K562 (cell line): Measurements from ENCODE around the gene THSD8. TPM values are rescaled to one million over a fixed set of nuclear protein-coding genes. Genes with fewer than 3 reads are reported as not detected.
A peak's percentile ranks its signal among the peaks of the same experiment; 100 is the strongest.

Experiments used
- CCAR2 ChIP-seq: fragments of 200-400 bp; formaldehyde crosslinking; IDR thresholded peaks from 2 replicates; pipeline ENCODE4 v1.6.1; 2017; ENCODE audit warnings: mild to moderate bottlenecking, low read depth, low read length
- CHCHD3 ChIP-seq: fragments of 250-450 bp; sonication (Bioruptor Pico); IDR thresholded peaks from 2 replicates; pipeline ENCODE4 v2.1.2; 2022; ENCODE audit warnings: mild to moderate bottlenecking
- E2F6 ChIP-seq, 2 experiments: IDR thresholded peaks; 2 replicates each; pipeline ENCODE4 v1.6.1; 2011; ENCODE audit warnings: borderline replicate concordance in 1 of 2, control low read depth in 1 of 2, low read depth in 1 of 2, low read length in 1 of 2, mild to moderate bottlenecking in 1 of 2, mixed read lengths in 1 of 2, moderate library complexity in 1 of 2; ENCODE audit not compliant: insufficient read depth in 1 of 2, insufficient read length in 1 of 2, poor library complexity in 1 of 2, severe bottlenecking in 1 of 2; ENCODE audit errors: extremely low read depth in 1 of 2
- GABPB2 ChIP-seq: fragments of 250-450 bp; sonication (Bioruptor Pico); conservative IDR thresholded peaks from 2 replicates; pipeline ENCODE4 v1.5.1; 2021; ENCODE audit warnings: mild to moderate bottlenecking
- HNRNPK ChIP-seq: fragments of 200-400 bp; formaldehyde crosslinking; IDR thresholded peaks from one replicate; pipeline ENCODE4 v1.6.1; 2018; ENCODE audit warnings: mild to moderate bottlenecking, low read depth, low read length; ENCODE audit not compliant: poor library complexity, severe bottlenecking
- IRF2 ChIP-seq: sonication (generic); formaldehyde crosslinking; IDR thresholded peaks from 2 replicates; pipeline ENCODE4 v1.8.1; 2022; ENCODE audit warnings: mild to moderate bottlenecking, missing genetic modification reagents
- MIER1 ChIP-seq: fragments of 450-650 bp; IDR thresholded peaks from 2 replicates; pipeline ENCODE4 v1.6.1; 2016; ENCODE audit warnings: antibody characterized with exemption, mild to moderate bottlenecking, low read depth
- MXI1 ChIP-seq: IDR thresholded peaks from 2 replicates; pipeline ENCODE4 v1.6.1; 2011; ENCODE audit warnings: low read depth, mild to moderate bottlenecking, improper control_type of control experiment, low read length
- PCBP1 ChIP-seq: fragments of 200-400 bp; formaldehyde crosslinking; IDR thresholded peaks from 2 replicates; pipeline ENCODE4 v1.6.1; 2018; ENCODE audit warnings: mild to moderate bottlenecking, low read depth, low read length; ENCODE audit not compliant: poor library complexity, severe bottlenecking
- PKNOX1 ChIP-seq: fragments of 450-650 bp; IDR thresholded peaks from 2 replicates; pipeline ENCODE4 v1.6.1; 2016
- POLR3G ChIP-seq: IDR thresholded peaks from 2 replicates; pipeline ENCODE4 v1.6.1; 2011; ENCODE audit not compliant: insufficient read length, insufficient replicate concordance; ENCODE audit errors: extremely low read depth
- RBM34 ChIP-seq: fragments of 200-400 bp; formaldehyde crosslinking; IDR thresholded peaks from 2 replicates; pipeline ENCODE4 v1.6.1; 2018; ENCODE audit warnings: low read length, borderline replicate concordance; ENCODE audit not compliant: insufficient read depth
- SMARCB1 ChIP-seq: IDR thresholded peaks from 2 replicates; pipeline ENCODE4 v1.6.1; 2011; ENCODE audit warnings: improper control_type of control experiment, low read depth; ENCODE audit not compliant: insufficient read length
- SOX6 ChIP-seq: fragments of 450-650 bp; IDR thresholded peaks from 2 replicates; pipeline ENCODE4 v1.6.1; 2014; ENCODE audit warnings: mild to moderate bottlenecking
- ZNF175 ChIP-seq: fragments of 200-800 bp; sonication (Bioruptor generic); IDR thresholded peaks from 2 replicates; pipeline ENCODE4 v1.6.1; 2016; ENCODE audit warnings: low read depth, mild to moderate bottlenecking, missing genetic modification characterization, missing compliant biosample characterization
- ZNF24 ChIP-seq: fragments of 450-650 bp; IDR thresholded peaks from 2 replicates; pipeline ENCODE4 v1.6.1; 2016
- ZNF398 ChIP-seq: fragments of 250-450 bp; sonication (Bioruptor Pico); IDR thresholded peaks from 2 replicates; pipeline ENCODE4 v1.8.0; 2021; ENCODE audit warnings: moderate library complexity, mild to moderate bottlenecking, inconsistent platforms
- ZNF609 ChIP-seq: sonication (generic); formaldehyde crosslinking; IDR thresholded peaks from 2 replicates; pipeline ENCODE4 v1.8.1; 2023; ENCODE audit warnings: missing genetic modification reagents, mild to moderate bottlenecking, borderline replicate concordance
- polyA plus RNA-seq, 8 experiments: library from polyadenylated mRNA; depleted of rRNA in 4 of 8; stranded (reverse) in 5 of 8; unstranded in 3 of 8; fragments of >200 nt; fragmentation: Nextera tagmentation in 2 of 8; fragmentation: Illumina TruSeq in 1 of 8; extraction: Ambion mirVana in 2 of 8; extraction: Trizol in 1 of 8; gene quantifications; 2 replicates each; pipeline versions ENCODE4 v1.2.1 to v1.2.3, GENCODE V29; 2011 to 2014; ENCODE audit warnings: inconsistent platforms in 1 of 8, missing spikeins in 1 of 8
- total RNA-seq, 7 experiments: library from RNA; depleted of rRNA in 6 of 7; stranded (reverse); fragments of >200 nt in 6 of 7; fragmentation: Illumina TruSeq in 2 of 7; extraction: Trizol in 2 of 7; gene quantifications; 2 replicates each; pipeline versions ENCODE4 v1.2.1 to v1.2.3, GENCODE V29; 2011 to 2021; ENCODE audit warnings: low replicate concordance in 1 of 7

Gene THSD8
- total and polyA plus RNA-seq, 9 of the 15 experiments (the other 6 are each of a cell fraction or from before 2014, with no cell fraction given), result 8.4 to 42.4 (median 19.9) TPM; not detected in 2

GRCh38 chr19:12757544-12758274 is 44.2 kb upstream of the THSD8 start (continued):
- TF ChIP-seq E2F6 (IDR thresholded peaks at IDR 0.05; ENCODE audit: borderline replicate concordance in 1 of 2, extremely low read depth in 1 of 2, insufficient read depth in 1 of 2, insufficient read length in 1 of 2, low read depth in 1 of 2, low read length in 1 of 2, poor library complexity in 1 of 2, severe bottlenecking in 1 of 2), result peak; percentile 41 to 49
- no peak for TF ChIP-seq ZNF398 (CRISPR knock-in tag)
- no peak for TF ChIP-seq RBM34
- TF ChIP-seq MXI1, result no peak; the same call in 1 of the 2 replicates
- no peak for TF ChIP-seq MIER1
- TF ChIP-seq SOX6, result peak; percentile 20; the same call in 1 of the 2 replicates
- no peak for TF ChIP-seq ZNF24
- TF ChIP-seq IRF2 (CRISPR knock-in tag), result no peak
- no peak for TF ChIP-seq PKNOX1
- TF ChIP-seq PCBP1, result peak; percentile 45
- TF ChIP-seq POLR3G, result no peak
- no peak for TF ChIP-seq ZNF175 (CRISPR knock-in tag)
- no peak for TF ChIP-seq SMARCB1
- no peak for TF ChIP-seq HNRNPK
- TF ChIP-seq GABPB2 (CRISPR knock-in tag), result no peak
- TF ChIP-seq CHCHD3 (CRISPR knock-in tag), result no peak
- TF ChIP-seq ZNF609 (CRISPR knock-in tag), result no peak
- no peak for TF ChIP-seq CCAR2
